Activated naive CD4-positive, alpha-beta T cell treated with anti-CD3 and anti-CD28 coated beads for 36 hours (primary cell): Measurements from ENCODE around the gene SOX5. TPM values are rescaled to one million over a fixed set of nuclear protein-coding genes. Genes with fewer than 3 reads are reported as not detected.

Source experiments
- CTCF ChIA-PET: fragments of 350-600 bp; sonication (Branson Sonifier 250); formaldehyde crosslinking; loops from one replicate; lab custom pipeline; 2021; ENCODE audit warnings: antibody characterized with exemption; lab: Charles Lee
- DNase-seq: peaks from one replicate; pipeline ENCODE4 v3.0.0-alpha.2; 2020
- H3K27ac Mint-ChIP-seq: one replicate; pipeline ENCODE4 v1.8.0; 2021; ENCODE audit warnings: mild to moderate bottlenecking, mixed read lengths
- H3K27me3 Mint-ChIP-seq: one replicate; pipeline ENCODE4 v1.8.0; 2021; ENCODE audit warnings: low read depth, mixed read lengths
- H3K36me3 Mint-ChIP-seq: one replicate; pipeline ENCODE4 v1.8.0; 2021; ENCODE audit warnings: low read depth, mixed read lengths
- H3K4me1 Mint-ChIP-seq: one replicate; pipeline ENCODE4 v1.8.0; 2021; ENCODE audit warnings: low read depth, mixed read lengths
- H3K4me3 Mint-ChIP-seq: one replicate; pipeline ENCODE4 v1.8.0; 2021; ENCODE audit warnings: mild to moderate bottlenecking, moderate library complexity, mixed read lengths
- H3K9me3 Mint-ChIP-seq: one replicate; pipeline ENCODE4 v1.8.0; 2021; ENCODE audit warnings: mixed read lengths
- intact Hi-C: fragments of 100-400 bp; cut with micrococcal nuclease; formaldehyde crosslinking; loops from one replicate; pipeline ENCODE4 v1.15.1; 2023
- total RNA-seq, 2 experiments: library from RNA; stranded (reverse); gene quantifications; one replicate each; pipeline ENCODE4 v1.2.3, GENCODE V29; 2021

The SOX5 gene
- total RNA-seq, 2 experiments from 2014 or later: 0.41 TPM; not detected in 1

- Mint-ChIP-seq H3K9me3 (no peaks in the 10 kb centered on the region), H3K27me3 (no peaks in the 10 kb centered on the region), H3K36me3 (no peaks in the 10 kb centered on the region), H3K27ac (no peak overlapping the region), H3K4me1 (no peaks in the 10 kb centered on the region), H3K4me3 (no peak overlapping the region)
- intact Hi-C loops: no loop called here
- CTCF ChIA-PET: no interaction called here
- no peak for DNase-seq
These were observed 185.7 kb downstream of the SOX5 start for GRCh38 chr12:23763724-23764123.

GRCh38 chr12:23760495-23760894 lies 189.0 kb downstream of the SOX5 start:
- CTCF ChIA-PET: no interaction called here
- Mint-ChIP-seq H3K27ac (no peak overlapping the region), H3K27me3 (no peaks in the 10 kb centered on the region), H3K36me3 (no peaks in the 10 kb centered on the region), H3K4me3 (no peak overlapping the region), H3K4me1 (no peaks in the 10 kb centered on the region), H3K9me3 (no peaks in the 10 kb centered on the region)
- no peak for DNase-seq
- intact Hi-C loops: no loop called here

GRCh38 chr12:23758608-23759007 lies 190.9 kb downstream of the SOX5 start:
- Mint-ChIP-seq H3K4me1 (no peaks in the 10 kb centered on the region), H3K27ac (no peak overlapping the region), H3K4me3 (no peak overlapping the region), H3K9me3 (no peaks in the 10 kb centered on the region), H3K27me3 (no peaks in the 10 kb centered on the region), H3K36me3 (no peaks in the 10 kb centered on the region)
- CTCF ChIA-PET: no interaction called here
- no peak for DNase-seq
- intact Hi-C loops: no loop called here

GRCh38 chr12:23757541-23757962 lies 191.9 kb downstream of the SOX5 start:
- CTCF ChIA-PET: no interaction called here
- no peaks in the 10 kb centered on the region for H3K36me3 Mint-ChIP-seq
- no peaks in the 10 kb centered on the region for H3K9me3 Mint-ChIP-seq
- H3K27ac Mint-ChIP-seq: no peak overlapping the region
- DNase-seq: no peak
- H3K27me3 Mint-ChIP-seq: no peaks in the 10 kb centered on the region
- no peaks in the 10 kb centered on the region for H3K4me1 Mint-ChIP-seq
- no peak overlapping the region for H3K4me3 Mint-ChIP-seq
- intact Hi-C loops: no loop called here

GRCh38 chr12:23756416-23756815 lies 193.1 kb downstream of the SOX5 start:
- intact Hi-C loops: no loop called here
- CTCF ChIA-PET: no interaction called here
- Mint-ChIP-seq H3K27me3 (no peaks in the 10 kb centered on the region), H3K4me3 (no peak overlapping the region), H3K4me1 (no peaks in the 10 kb centered on the region), H3K9me3 (peaks cover under 1% of the 10 kb centered on the region), H3K27ac (no peak overlapping the region), H3K36me3 (no peaks in the 10 kb centered on the region)
- DNase-seq: no peak

- no peaks in the 10 kb centered on the region for H3K27me3 Mint-ChIP-seq
- H3K4me3 Mint-ChIP-seq: no peak overlapping the region
- intact Hi-C loops: no loop called here
- no peaks in the 10 kb centered on the region for H3K4me1 Mint-ChIP-seq
- peaks cover 1% of the 10 kb centered on the region for H3K9me3 Mint-ChIP-seq
- CTCF ChIA-PET: no interaction called here
- DNase-seq: no peak
- no peaks in the 10 kb centered on the region for H3K36me3 Mint-ChIP-seq
- no peak overlapping the region for H3K27ac Mint-ChIP-seq
These were observed 195.7 kb downstream of the SOX5 start for GRCh38 chr12:23753628-23754365.

- intact Hi-C loops: no loop called here
- DNase-seq: no peak
- peaks cover 1% of the 10 kb centered on the region for H3K9me3 Mint-ChIP-seq
- H3K27ac Mint-ChIP-seq: no peak overlapping the region
- H3K4me1 Mint-ChIP-seq: no peaks in the 10 kb centered on the region
- CTCF ChIA-PET: no interaction called here
- H3K36me3 Mint-ChIP-seq: no peaks in the 10 kb centered on the region
- no peak overlapping the region for H3K4me3 Mint-ChIP-seq
- no peaks in the 10 kb centered on the region for H3K27me3 Mint-ChIP-seq
These were observed 197.2 kb downstream of the SOX5 start for GRCh38 chr12:23752245-23752644.

- DNase-seq: no peak
- CTCF ChIA-PET: no interaction called here
- H3K27me3 Mint-ChIP-seq: no peaks in the 10 kb centered on the region
- no peaks in the 10 kb centered on the region for H3K4me1 Mint-ChIP-seq
- H3K4me3 Mint-ChIP-seq: no peak overlapping the region
- intact Hi-C loops: no loop called here
- H3K9me3 Mint-ChIP-seq: peaks cover 3% of the 10 kb centered on the region
- no peak overlapping the region for H3K27ac Mint-ChIP-seq
- H3K36me3 Mint-ChIP-seq: no peaks in the 10 kb centered on the region
These were observed 197.8 kb downstream of the SOX5 start for GRCh38 chr12:23751641-23752040.

GRCh38 chr12:23750923-23751322 lies 198.5 kb downstream of the SOX5 start:
- intact Hi-C loops: no loop called here
- CTCF ChIA-PET: interaction anchor here (0.6 kb wide), 1 partner anchor 1259 kb away, joined by 5 read pairs; no protein-coding TSS in a partner anchor
- Mint-ChIP-seq H3K36me3 (no peaks in the 10 kb centered on the region), H3K4me1 (no peaks in the 10 kb centered on the region), H3K4me3 (no peak overlapping the region), H3K9me3 (peaks cover 3% of the 10 kb centered on the region), H3K27me3 (no peaks in the 10 kb centered on the region), H3K27ac (no peak overlapping the region)
- DNase-seq: no peak

GRCh38 chr12:23744696-23745095 lies 204.8 kb downstream of the SOX5 start:
- no peak for DNase-seq
- peaks cover 6% of the 10 kb centered on the region for H3K9me3 Mint-ChIP-seq
- no peak overlapping the region for H3K4me3 Mint-ChIP-seq
- H3K27me3 Mint-ChIP-seq: no peaks in the 10 kb centered on the region
- CTCF ChIA-PET: no interaction called here
- H3K27ac Mint-ChIP-seq: no peak overlapping the region
- no peaks in the 10 kb centered on the region for H3K36me3 Mint-ChIP-seq
- no peaks in the 10 kb centered on the region for H3K4me1 Mint-ChIP-seq
- intact Hi-C loops: no loop called here

GRCh38 chr12:23742574-23742973 lies 206.9 kb downstream of the SOX5 start:
- no peaks in the 10 kb centered on the region for H3K4me1 Mint-ChIP-seq
- H3K36me3 Mint-ChIP-seq: no peaks in the 10 kb centered on the region
- peaks cover 9% of the 10 kb centered on the region for H3K9me3 Mint-ChIP-seq
- CTCF ChIA-PET: no interaction called here
- no peak for DNase-seq
- H3K27me3 Mint-ChIP-seq: no peaks in the 10 kb centered on the region
- no peak overlapping the region for H3K27ac Mint-ChIP-seq
- intact Hi-C loops: no loop called here
- H3K4me3 Mint-ChIP-seq: no peak overlapping the region

- intact Hi-C loops: no loop called here
- DNase-seq: no peak
- H3K9me3 Mint-ChIP-seq: peaks cover 1% of the 10 kb centered on the region
These were observed 218.0 kb downstream of the SOX5 start for GRCh38 chr12:23731493-23731892.

GRCh38 chr12:23731035-23731434 lies 218.4 kb downstream of the SOX5 start:
- H3K4me3 Mint-ChIP-seq: no peak overlapping the region
- intact Hi-C loops: no loop called here
- H3K27ac Mint-ChIP-seq: no peak overlapping the region
- no peaks in the 10 kb centered on the region for H3K27me3 Mint-ChIP-seq
- H3K9me3 Mint-ChIP-seq: peaks cover 1% of the 10 kb centered on the region
- no peaks in the 10 kb centered on the region for H3K36me3 Mint-ChIP-seq
- H3K4me1 Mint-ChIP-seq: no peaks in the 10 kb centered on the region
- CTCF ChIA-PET: no interaction called here
- no peak for DNase-seq

More at GRCh38 chr12:23731493-23731892, 218.0 kb downstream of the SOX5 start:
- Mint-ChIP-seq H3K27me3 (no peaks in the 10 kb centered on the region), H3K27ac (no peak overlapping the region), H3K4me3 (no peak overlapping the region), H3K36me3 (no peaks in the 10 kb centered on the region), H3K4me1 (no peaks in the 10 kb centered on the region)
- CTCF ChIA-PET: no interaction called here
